NCI-H1417 (cell line): ENCODE results near the gene ARHGAP23.

Experiments
- DNase-seq, 3 experiments: peaks; one replicate each; lab custom pipeline; 2025; lab: John Stamatoyannopoulos, UW

ARHGAP23 gene, protein sequence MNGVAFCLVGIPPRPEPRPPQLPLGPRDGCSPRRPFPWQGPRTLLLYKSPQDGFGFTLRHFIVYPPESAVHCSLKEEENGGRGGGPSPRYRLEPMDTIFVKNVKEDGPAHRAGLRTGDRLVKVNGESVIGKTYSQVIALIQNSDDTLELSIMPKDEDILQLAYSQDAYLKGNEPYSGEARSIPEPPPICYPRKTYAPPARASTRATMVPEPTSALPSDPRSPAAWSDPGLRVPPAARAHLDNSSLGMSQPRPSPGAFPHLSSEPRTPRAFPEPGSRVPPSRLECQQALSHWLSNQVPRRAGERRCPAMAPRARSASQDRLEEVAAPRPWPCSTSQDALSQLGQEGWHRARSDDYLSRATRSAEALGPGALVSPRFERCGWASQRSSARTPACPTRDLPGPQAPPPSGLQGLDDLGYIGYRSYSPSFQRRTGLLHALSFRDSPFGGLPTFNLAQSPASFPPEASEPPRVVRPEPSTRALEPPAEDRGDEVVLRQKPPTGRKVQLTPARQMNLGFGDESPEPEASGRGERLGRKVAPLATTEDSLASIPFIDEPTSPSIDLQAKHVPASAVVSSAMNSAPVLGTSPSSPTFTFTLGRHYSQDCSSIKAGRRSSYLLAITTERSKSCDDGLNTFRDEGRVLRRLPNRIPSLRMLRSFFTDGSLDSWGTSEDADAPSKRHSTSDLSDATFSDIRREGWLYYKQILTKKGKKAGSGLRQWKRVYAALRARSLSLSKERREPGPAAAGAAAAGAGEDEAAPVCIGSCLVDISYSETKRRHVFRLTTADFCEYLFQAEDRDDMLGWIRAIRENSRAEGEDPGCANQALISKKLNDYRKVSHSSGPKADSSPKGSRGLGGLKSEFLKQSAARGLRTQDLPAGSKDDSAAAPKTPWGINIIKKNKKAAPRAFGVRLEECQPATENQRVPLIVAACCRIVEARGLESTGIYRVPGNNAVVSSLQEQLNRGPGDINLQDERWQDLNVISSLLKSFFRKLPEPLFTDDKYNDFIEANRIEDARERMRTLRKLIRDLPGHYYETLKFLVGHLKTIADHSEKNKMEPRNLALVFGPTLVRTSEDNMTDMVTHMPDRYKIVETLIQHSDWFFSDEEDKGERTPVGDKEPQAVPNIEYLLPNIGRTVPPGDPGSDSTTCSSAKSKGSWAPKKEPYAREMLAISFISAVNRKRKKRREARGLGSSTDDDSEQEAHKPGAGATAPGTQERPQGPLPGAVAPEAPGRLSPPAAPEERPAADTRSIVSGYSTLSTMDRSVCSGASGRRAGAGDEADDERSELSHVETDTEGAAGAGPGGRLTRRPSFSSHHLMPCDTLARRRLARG (N-terminal part only)

DNA sequence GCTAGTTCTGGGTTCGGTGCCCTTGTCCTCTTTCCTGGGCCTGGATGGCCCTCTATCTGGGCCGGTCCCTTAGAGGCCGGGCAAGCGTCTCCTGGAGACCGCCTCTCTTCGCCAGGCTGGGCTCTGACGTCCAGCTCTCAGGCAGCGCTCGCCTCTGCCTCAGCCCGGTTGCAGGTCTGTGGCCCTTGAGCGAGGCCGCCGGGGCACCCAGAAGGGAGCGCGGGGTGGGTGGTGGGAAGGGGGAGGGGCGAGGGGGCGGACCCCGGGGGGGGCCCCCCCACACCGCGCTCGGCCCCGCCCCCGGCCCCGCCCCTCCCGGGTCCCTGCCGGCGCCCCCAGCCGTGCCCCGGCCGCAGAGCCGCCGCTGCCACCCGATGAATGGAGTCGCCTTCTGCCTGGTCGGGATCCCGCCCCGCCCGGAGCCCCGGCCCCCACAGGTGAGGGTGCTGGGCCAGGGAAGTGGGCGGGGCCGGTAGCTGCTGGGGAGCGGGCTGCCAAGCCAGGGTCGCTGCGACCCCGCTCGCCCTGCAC is at the start of gene ARHGAP23:
TSS of gene ARHGAP23 (plus strand) at position 353 of the 531 bp plus-strand sequence. CDS start at position 375, 22 bp downstream.
- DNase-seq = peak in 2 of 3 experiments; percentile 42 to 47

DNA sequence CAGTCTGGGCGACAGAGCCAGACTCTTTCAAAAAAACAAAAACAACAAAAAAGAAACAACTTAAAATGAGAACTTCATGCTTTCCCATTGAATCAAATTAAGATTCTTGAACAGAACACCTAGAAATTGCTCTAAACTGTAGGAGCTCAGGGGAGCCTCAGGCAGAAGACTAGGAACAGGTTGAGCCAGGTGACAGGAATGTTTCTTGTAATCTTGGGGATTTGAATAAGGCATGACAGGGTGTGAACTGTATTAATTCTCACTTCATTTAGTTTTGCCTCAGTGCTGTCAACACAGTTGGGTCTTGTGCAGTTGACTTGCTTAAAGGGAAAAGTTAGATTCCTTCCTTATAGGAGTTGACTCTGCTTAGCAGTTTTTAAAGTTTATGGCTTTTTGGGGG is 48.8 kb upstream of the ARHGAP23 start:
- DNase-seq = no peak

DNA sequence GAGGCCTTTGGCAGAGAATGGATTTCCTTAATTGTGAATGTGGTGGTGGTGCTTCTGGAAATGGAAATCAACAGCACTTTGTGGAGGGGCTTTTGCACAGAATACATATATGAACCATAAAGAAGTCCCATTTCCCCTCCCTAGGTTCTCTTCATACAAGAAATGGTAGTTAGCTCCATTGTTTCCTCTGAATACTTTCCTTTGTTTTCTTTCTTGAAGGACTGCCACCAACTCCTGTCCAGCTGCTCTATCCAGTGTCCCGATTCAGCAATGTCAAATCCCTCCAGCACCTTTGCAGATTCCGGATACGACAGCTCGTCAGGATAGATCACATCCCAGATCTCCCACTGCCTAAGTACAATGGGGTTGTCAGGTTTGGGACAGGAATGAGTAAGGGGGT is 33.2 kb upstream of the ARHGAP23 start:
- no peak for DNase-seq

DNA sequence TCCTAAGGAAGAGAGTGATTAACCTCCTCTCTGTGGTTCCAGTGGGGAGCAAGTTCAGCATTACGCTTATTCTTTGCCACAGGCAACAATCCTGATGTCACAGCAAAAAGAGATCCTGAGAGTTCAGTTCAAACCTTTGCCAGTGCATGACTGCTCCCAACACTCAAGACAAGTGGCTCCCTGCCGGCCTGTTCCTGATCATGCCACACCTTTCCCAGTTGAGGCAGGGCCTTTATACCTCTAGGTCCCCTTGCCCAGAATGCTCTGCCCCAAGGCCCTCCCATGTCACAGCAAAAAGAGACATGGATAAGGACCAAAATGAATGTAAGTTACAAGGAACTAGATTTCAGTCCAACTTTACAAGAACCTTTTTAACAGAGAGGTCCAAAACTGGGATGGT is 31.0 kb upstream of the ARHGAP23 start:
- DNase-seq = peak in 1 of 3 experiments; percentile 11

DNA sequence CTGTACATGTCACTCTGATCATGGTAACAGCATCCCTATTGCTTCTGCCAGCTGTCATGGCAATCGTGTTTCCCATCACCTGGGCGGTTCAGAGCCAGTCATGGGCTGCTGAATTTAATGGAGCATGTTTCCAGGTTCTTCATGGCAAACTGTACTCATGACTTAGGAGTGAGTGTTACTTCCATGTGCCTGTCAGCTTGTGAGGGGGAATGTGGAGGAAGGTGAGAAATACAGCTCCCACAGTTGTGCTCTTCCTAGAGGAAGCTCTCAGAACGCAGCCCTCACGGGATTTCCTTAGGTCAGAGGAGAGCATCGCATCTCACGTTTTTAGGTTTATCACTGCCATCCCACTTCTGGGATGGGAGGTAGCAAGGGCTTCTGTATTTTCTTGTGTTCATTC is 28.0 kb upstream of the ARHGAP23 start:
- no peak for DNase-seq

DNA sequence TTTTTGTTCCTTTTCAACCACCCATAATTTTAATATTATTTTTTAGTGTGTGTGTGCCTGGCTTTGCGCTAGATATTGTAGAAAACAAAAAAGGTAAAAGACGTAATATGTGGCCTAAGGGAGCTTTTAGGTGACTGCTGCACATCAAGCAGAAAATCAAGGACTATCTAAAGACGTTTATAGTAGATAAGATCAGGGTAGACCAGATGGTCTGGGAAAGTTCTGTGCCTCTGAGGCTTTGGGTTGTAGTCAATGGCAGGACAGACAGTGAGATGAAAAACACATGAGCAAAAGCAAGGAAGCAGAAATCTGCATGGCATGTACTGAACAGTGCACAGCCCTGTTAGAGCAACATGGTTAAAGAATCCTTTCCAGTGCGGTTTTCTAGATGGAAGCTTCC is 26.8 kb upstream of the ARHGAP23 start:
- DNase-seq = no peak

DNA sequence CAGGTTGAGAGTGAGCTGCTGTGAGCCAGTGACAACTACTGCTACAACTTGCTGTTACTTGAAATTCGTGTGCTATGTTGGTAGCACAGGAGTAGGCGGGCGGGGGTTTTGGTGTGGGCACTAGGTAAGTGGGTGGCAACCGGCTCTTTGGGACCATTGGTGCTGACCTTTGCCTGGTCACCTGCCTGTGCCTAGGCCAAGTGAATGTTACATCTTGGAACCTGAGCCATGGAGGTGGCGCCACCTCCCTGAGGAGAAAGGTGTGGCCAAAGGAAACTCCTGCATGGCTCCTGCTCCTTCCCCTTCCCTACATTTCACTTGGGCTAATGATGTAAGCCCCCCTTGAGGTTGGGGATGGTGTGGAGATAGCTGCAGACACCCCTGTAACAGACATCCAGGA is 25.4 kb upstream of the ARHGAP23 start:
- DNase-seq = no peak

DNA sequence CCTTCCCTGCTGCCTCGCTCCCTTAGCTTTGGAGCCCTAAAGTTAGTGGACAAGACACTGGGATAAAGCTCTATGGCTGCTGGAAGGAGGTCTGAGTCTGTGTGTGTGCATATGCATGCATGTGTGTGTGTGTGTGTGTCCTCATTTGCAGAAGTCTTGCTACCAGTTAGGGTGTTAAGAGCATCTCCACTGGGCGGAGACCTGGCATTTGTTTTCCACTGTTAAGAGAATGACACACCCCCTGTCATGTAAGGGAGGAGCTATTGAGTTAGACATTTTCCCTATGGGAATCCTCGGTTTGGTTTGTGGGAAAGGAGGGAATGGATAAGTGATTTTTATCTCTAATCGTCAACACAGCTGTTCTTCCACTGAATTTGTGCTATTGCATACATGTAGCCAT is 24.8 kb upstream of the ARHGAP23 start:
- peak in 2 of 3 experiments; percentile 12 to 74 for DNase-seq

DNA sequence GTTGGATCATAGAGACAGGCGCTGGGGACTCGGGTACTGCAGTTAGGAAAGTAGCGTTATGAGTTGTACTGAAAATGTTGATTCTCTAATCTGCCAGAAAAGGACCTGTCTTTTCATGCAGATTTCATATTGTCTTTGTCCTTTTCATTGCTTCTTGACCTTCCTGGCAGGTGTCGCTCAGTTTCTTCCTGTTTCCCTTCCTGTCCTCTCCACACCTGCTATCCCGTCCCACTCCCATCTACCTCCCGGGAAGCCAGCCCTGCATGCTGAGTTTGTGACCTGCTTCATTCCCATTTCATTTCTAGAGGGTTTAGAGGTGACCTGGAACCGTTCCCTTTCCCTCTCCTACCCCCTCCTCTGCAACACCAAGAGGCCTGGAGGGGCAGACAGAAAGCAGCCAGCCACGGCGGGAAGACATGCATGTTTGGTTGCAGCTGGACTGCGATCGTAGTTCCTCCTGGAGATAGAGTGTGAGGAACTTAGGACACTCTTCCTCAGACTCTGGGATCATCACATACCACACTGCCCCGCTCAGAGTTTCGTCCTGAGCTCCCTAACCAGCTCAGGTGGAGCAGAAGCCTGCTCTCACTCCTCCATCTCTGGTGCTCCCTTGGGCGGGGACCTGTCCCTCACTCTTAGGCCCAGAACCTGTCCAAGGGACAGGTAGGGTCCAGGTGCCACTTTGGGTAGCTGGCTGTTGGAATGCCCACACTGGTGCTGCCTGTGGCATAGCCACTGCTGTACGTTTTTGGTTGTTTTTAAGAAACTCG is 23.9 kb upstream of the ARHGAP23 start:
- no peak for DNase-seq

DNA sequence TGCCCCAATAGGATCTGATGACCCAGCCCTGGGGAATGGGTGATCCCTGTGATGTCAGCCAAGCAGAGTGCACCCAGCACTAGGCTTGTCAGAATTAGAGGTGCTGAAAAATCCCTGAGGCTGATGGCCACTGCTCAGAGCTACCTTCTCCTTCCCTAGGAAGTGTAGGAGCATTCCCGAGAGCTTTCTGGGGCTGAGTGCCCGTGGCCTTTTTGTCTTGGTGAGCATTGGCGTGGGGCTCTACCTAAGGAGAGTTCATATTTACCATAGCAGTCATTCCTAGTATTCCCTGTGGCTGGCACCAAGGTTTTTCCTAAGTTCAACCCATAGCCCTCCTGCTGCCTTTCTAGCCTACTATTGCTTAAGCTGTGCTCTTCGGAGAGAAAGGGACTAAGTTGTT is 22.6 kb upstream of the ARHGAP23 start:
- DNase-seq = no peak

DNA sequence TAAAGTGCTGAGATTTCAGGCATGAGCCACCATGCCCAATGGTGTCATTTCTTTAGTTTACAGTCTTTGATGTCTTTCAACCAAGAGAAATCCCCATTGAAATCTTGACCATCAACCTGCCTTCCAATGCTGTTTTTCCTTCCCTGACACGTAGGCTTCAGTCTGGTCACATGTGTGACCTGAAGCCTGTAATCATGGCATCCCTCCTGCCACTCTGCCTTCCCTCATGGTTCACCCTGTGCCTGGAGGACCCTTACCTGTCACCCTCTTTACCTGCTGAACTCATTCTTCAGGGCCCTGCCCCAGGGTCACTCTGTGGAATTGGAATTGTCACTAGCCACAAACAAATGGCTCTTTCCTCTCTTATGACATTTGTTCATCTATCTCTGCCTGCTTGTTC is 18.1 kb upstream of the ARHGAP23 start:
- DNase-seq = no peak

DNA sequence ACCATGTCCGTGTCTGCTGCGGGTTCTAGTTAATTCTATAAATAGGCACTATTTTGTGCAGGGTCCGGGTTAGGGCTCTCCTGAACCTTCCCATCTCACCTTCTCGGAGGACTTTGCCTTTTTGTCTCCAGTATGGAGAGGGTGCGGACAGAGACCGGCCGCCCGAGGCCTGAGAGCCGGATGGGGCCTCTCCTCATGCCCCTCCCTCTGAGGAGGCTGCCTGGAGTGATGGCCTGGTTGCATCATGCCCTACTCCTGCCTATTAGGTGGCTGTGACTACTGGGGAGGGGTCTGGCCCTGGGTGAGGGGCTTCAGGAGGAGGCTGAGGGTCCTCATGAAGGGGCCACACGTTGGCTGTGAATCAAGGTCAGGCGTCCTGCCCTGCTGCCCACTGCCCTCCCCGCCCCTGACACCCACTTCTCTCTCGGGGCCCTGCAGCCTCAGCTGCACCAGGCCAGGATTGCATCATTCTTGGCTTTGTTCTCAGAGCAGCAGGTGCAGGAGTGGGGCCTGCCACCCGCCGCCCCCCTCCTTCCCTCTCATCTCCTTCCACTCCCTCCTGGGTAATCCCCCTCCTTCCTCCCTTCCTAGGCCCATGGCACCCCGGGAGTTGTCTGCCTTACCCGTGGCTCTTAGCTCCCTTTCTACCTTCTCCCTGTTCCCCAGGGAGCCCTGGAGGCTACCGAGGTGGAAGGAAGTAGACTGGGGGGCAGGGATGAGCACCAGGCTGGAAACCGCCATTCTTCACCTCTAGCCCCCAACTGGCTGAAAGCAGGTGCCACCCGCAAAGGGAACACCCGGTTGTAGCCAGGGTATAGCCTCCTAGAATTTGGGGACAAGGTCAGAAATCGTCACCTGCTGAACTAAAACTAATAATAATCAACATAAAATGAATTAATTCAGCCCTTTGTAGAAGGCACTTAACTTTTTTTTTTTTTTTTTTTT is 12.7 kb upstream of the ARHGAP23 start:
- peak; percentile 90 to 98 (median 97) for DNase-seq

DNA sequence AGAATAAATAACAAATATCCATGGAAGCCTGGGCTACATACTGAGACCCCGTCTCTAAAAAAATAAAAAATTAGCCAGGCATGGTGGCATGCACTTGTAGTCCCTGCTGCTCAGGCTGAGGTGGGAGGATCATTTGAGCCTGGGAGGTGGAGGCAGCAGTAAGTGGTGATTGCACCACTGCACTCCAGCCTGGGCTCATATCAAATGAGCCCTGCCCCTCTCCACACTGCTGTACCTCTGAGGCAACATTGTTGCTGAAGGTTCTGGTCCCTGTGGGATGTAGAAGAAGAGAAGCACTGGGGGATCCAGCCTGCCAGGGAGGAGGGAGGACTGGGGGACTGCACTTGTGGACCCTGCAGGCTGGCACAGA is 11.4 kb upstream of the ARHGAP23 start:
- DNase-seq = peak in 2 of 3 experiments; percentile 15 to 41

DNA sequence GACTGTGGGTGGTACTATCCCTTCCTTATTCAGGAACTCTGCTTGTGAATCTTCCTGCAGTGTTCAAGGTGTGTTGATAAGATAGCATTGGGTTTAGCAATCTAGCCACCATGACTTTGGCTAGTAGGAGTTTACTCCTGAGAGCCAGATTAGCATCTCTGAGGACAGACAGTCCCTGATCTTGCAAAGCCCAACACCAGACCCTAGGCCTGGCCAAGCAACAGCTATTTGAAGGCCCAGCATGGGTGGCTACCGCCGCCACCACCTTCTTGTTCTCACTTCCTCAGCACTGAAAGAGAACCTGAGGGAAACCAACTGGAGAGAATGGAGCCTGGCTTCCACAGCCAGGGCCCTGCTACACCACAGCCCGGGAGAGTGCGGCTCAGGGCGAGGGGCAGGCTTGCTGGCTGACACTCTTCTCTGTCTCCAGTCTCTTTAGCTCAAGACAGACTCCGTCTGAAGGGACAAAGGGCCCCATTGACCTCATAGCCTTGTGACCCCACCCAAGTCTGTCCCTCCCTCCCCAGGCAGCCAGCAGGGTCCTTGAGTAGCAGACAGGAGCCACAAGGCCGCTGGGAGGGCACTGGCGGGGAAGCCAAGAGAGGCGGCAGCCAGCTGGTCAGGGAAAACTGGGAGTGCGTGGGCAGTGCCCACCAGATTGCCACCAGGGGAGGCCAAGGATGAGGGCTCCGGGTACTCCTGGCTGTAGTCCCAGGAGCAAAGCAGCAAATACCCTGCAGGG is 10.9 kb upstream of the ARHGAP23 start:
- DNase-seq = no peak

DNA sequence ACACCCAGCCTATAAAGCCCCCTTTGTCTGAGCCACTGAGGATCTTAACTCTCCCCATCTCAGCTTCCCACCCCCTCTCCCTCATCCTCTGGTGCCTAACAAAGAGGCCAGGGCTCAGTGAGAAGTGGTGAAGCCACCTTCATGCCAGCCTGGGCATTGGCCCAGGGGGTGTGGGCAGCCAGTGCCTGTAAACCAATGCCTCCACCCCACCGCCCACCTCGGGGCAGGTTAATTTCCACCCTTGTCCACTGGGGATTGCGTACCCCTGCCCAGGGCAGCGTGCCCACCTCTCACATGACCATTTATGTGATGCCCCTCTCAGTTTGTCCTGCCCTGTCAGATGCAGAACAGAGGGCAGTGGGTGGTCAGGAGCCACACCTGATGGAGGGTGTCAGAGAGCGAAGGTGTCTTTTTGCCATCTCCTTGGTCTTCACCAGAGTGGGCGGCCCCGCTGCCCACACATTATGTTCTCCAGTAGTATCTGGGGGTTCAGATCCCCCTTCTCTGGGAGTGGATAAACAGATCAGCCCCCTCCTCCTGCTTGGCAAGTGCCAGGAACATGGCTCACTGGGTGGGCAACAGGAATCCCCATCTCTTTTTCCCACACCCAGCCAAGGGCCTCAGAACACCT is 10.1 kb upstream of the ARHGAP23 start:
- DNase-seq = no peak

DNA sequence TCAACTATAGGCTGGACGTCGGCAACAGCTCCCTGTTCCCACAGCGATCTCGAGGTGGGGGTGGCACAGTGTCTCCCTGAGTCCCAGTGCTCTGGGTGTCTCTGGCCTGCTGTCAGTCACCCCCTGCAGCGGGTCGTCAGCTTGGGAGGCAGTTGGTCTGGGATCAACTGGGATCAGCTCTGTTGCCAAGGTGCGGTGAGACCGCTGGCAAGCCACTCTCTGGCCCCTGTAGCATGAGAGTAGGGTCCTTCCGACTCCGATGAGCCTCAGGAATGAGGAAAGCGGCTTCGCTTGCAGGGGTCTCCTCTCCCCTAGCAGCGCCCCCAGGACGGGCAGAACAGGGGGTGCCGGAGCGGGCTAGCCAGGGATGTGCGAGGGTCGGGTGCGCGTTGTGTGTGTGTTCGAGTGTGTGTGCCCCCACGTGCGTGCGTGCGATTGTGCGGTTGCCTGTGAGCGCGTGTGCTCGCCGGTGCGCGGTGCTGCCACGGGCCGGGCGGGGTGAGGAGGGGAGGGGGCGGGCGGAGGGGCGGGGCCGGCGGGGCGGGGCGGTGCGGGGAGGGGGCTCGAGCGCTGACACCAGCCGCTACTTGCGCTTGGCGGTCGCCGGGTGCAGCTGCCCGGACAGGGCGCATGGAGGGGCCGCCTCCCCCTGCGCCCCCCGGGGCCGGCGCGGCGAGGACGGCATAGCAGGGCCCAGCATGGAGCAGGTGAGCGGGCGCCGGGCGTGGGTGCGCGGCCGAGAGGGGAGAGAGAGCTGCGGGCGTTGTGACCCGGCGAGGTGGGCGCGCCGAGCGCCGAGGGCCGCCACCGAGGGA is 9.4 kb upstream of the ARHGAP23 start:
- DNase-seq = peak; percentile 41 to 68 (median 62)

DNA sequence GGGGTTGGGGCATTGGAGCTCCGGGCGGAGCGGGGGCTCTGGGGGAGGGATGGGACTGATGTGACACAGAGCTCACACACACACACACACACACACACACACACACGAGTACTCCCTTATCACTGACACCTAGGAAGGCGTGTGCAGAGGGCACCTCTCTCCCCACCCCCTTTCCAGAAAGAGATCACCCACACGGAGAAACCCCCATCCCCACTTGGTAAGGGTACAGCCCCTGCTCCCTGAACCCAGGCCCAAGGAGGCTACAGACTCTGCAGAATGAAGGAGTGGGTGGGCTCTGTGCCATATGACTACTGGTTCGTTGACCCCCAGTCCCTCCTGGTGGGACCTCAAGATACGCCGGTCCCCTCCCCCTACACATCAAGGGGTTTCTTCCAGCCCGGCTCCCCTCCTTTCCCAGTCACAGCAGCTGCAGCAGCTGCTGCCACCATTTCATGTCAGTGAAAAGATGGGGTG is 8.7 kb upstream of the ARHGAP23 start:
- peak in 1 of 3 experiments; percentile 54 for DNase-seq

DNA sequence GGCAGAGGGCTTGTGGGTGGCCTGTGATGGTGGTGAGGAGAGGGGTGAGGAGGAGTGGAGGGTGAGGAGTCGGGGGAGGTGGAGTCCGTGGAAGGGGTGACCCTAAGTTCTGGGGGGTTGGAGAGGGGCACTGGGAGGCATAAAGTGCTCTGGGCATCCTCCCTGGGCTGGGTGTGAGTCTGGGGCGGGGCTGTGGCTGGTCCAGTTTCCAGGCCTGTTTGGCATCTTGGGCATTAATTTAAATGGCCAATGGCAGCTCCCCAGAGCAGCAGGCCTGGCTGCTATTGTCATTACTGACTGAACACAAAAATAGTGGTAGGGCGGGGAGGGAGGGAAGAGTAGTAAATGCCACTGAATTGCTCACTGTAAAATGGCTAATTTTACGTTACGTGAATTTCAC is 7.7 kb upstream of the ARHGAP23 start:
- no peak for DNase-seq
